ENCODE data around the gene NPC1. TPM values are rescaled to one million over a fixed set of nuclear protein-coding genes. Genes with fewer than 3 reads are reported as not detected.
A peak's percentile ranks its signal among the peaks of the same experiment; 100 is the strongest.

NPC1 gene
- total RNA-seq, 6 experiments from 2014 or later: 25.4 to 46.2 (median 34.3) TPM

DNA sequence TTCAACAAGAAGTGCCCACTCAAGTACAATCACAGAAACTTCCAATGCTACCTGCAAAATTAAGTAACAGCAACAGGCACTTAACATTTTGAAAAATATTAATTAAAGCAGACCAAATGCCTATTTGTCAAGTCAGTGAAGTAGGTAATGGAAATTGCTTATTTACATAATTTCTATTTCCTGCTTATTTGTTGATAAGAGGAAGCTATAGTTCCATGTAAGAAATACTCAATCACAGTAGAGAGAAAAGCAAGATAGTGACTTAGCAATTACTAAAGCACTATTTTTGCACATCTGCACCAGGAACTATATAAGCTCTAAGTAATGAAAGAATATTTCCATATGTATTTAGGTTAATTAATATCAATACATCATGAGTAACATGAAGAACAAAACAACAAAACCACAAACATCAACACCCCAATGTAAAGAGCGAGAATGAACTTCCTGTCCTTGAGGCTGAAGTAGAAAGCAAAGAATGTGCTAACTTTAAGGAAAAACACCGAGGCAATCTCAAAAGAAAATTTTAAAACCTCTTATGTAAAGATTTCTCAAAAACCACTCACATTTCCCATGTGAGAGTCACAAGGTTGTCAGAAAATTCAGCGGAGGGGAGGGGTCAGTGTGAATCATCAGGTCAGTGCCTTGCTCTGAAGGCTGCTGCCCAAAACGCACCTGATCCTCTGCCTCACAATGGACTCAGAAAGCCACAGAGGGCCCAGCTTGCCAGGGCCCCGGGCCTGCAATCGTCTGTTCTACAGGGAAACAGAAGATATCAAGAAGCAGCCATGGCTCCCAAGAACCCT, 12.5 kb downstream of the NPC1 start:
- TF ChIP-seq, protein P1, sequence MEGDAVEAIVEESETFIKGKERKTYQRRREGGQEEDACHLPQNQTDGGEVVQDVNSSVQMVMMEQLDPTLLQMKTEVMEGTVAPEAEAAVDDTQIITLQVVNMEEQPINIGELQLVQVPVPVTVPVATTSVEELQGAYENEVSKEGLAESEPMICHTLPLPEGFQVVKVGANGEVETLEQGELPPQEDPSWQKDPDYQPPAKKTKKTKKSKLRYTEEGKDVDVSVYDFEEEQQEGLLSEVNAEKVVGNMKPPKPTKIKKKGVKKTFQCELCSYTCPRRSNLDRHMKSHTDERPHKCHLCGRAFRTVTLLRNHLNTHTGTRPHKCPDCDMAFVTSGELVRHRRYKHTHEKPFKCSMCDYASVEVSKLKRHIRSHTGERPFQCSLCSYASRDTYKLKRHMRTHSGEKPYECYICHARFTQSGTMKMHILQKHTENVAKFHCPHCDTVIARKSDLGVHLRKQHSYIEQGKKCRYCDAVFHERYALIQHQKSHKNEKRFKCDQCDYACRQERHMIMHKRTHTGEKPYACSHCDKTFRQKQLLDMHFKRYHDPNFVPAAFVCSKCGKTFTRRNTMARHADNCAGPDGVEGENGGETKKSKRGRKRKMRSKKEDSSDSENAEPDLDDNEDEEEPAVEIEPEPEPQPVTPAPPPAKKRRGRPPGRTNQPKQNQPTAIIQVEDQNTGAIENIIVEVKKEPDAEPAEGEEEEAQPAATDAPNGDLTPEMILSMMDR (IDR thresholded peaks at IDR 0.05): no peak
- peak; percentile 55 for DNase-seq
- peaks cover 38% of the 10 kb centered on the region for H3K36me3 Mint-ChIP-seq (ENCODE audit: low read depth)
- no peaks in the 10 kb centered on the region; the same call in 1 of the 2 replicates for H3K9me3 Mint-ChIP-seq
- H3K4me1 Mint-ChIP-seq (ENCODE audit: low read depth): peaks cover 29% of the 10 kb centered on the region
- H3K27ac Mint-ChIP-seq: peak overlapping the region; percentile 57
- peak overlapping the region; percentile 3; the same call in 1 of the 2 replicates for H3K4me3 Mint-ChIP-seq
- no peaks in the 10 kb centered on the region for H3K27me3 Mint-ChIP-seq (ENCODE audit: insufficient read depth)

DNA sequence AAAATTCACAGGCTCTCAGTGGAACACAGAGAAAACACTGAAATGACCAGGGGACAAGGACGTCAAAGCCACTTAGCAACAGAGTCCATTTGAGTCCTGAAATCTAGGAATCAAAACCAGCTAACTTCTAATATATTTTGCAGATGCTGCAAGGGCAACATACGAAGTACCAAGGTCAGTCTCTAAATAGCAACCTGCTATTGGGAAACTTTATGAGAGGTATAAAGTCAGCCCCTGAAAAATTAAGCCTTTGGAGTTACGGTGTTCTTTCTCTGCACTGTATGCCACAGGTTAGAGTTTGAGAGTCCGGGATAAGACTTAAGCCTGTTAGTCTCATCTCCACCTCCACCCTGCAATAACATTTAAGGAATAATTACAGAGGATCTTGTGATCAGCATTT, 13.3 kb downstream of the NPC1 start:
- Mint-ChIP-seq H3K4me1 (ENCODE audit: low read depth) (peaks cover 23% of the 10 kb centered on the region), H3K27ac (no peak overlapping the region), H3K4me3 (no peak overlapping the region), H3K36me3 (ENCODE audit: low read depth) (peaks cover 40% of the 10 kb centered on the region), H3K9me3 (no peaks in the 10 kb centered on the region), H3K27me3 (ENCODE audit: insufficient read depth) (no peaks in the 10 kb centered on the region)
- TF ChIP-seq, protein P1 (IDR thresholded peaks at IDR 0.05): no peak
- DNase-seq: no peak

DNA sequence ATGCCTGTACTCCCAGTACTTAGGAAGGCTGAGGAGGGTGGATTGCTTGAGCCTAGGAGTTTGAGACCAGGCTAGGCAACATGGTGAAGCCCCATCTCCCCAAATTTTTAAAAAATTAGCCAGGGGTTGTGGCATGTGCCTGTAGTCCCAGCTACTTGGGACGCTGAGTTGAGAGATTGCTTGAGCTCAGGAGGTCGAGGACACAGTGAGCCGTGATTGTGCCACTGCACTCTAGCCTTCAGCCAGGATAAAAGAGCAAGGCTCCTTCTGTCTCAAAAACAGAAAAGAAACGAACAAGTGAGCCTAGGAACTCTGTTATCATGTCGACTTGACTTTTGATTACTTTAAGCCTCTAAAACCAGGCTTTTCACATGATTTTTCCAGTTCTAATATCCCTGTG, 13.7 kb downstream of the NPC1 start:
- TF ChIP-seq, protein P1 (IDR thresholded peaks at IDR 0.05): no peak
- H3K36me3 Mint-ChIP-seq (ENCODE audit: low read depth): peaks cover 43% of the 10 kb centered on the region
- H3K27me3 Mint-ChIP-seq (ENCODE audit: insufficient read depth): no peaks in the 10 kb centered on the region
- H3K4me3 Mint-ChIP-seq: no peak overlapping the region
- H3K4me1 Mint-ChIP-seq (ENCODE audit: low read depth): peaks cover 23% of the 10 kb centered on the region
- no peaks in the 10 kb centered on the region for H3K9me3 Mint-ChIP-seq
- no peak for DNase-seq
- no peak overlapping the region for H3K27ac Mint-ChIP-seq

DNA sequence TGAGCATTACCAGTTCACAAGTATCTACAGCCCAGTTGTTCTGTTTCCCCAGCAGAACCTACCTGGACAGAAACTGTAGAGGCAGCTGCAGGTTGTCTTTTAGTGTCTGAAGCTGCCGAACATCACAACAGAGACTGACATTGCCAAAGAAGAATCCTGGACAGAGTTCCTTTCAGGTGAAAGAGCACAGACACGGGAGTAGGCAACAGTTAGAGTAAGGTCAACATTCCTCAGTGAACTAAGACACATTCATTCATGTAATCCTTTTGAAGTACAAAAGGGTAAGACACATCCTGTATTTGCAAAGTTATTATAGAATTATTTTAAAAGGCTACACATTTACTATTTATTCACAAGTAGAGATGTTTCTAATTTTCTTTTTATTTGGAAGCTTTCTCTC, 14.3 kb downstream of the NPC1 start:
- Mint-ChIP-seq H3K9me3 (no peaks in the 10 kb centered on the region), H3K4me1 (ENCODE audit: low read depth) (peaks cover 23% of the 10 kb centered on the region), H3K4me3 (no peak overlapping the region), H3K27ac (no peak overlapping the region), H3K36me3 (ENCODE audit: low read depth) (peaks cover 48% of the 10 kb centered on the region), H3K27me3 (ENCODE audit: insufficient read depth) (no peaks in the 10 kb centered on the region)
- no peak for DNase-seq
- TF ChIP-seq, protein P1 (IDR thresholded peaks at IDR 0.05): no peak

DNA sequence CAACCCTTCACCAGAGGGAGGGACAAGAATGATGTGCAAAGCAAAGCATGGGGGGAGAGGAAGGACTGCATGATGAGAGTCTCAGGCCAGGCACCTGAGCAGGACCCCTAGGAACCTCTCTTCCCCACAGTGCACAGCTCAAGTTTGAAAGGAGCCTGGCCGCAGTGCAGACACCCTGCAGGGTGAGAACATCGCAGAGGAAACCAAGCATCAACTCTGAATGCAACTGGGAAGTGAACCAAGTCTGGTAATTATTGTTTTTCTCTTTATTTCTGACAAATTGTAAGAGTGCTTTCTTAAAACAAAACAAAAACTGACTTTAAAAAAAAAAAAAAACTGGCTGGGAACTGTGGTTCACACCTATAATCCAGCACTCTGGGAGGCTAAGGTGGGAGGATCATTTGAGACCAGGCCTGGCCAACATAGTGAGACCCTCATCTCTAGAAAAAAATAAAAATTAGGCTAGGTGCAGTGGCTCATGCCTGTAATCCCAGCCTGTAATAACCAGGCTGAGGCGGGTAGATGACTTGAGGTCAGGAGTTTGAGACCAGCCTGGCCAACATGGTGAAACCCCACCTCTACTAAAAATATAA, 15.3 kb downstream of the NPC1 start:
- DNase-seq: no peak
- Mint-ChIP-seq H3K27me3 (ENCODE audit: insufficient read depth) (no peaks in the 10 kb centered on the region), H3K9me3 (no peaks in the 10 kb centered on the region), H3K4me1 (ENCODE audit: low read depth) (peaks cover 23% of the 10 kb centered on the region), H3K27ac (no peak overlapping the region), H3K4me3 (no peak overlapping the region), H3K36me3 (ENCODE audit: low read depth) (peaks cover 48% of the 10 kb centered on the region)
- TF ChIP-seq, protein P1 (IDR thresholded peaks at IDR 0.05): no peak

Measured in HFFc6 (cell line).